Trophoblast cell (in vitro differentiated cells and primary cell): ENCODE measurements around the gene CFAP97D2.
A peak's percentile ranks its signal among the peaks of the same experiment; 100 is the strongest.

Source experiments
- DNase-seq, 2 donors: peaks; one replicate each; pipeline ENCODE4 v3.0.0-alpha.2; 2016
- H2AFZ ChIP-seq: 2 replicates; pipeline ENCODE4 v1.6.1; 2013; ENCODE audit warnings: low read length, moderate library complexity, mild to moderate bottlenecking; ENCODE audit not compliant: insufficient read depth, poor library complexity
- H2AK5ac ChIP-seq: 2 replicates; pipeline ENCODE4 v1.6.1; 2013; ENCODE audit warnings: mild to moderate bottlenecking, low read length
- H2BK120ac ChIP-seq: 2 replicates; pipeline ENCODE4 v1.6.1; 2013; ENCODE audit warnings: low read length, mild to moderate bottlenecking, moderate library complexity; ENCODE audit not compliant: insufficient read depth, poor library complexity
- H2BK12ac ChIP-seq: 2 replicates; pipeline ENCODE4 v1.6.1; 2013; ENCODE audit warnings: mild to moderate bottlenecking, low read length, moderate library complexity
- H2BK5ac ChIP-seq: 2 replicates; pipeline ENCODE4 v1.6.1; 2013; ENCODE audit warnings: low read length, low read depth, moderate library complexity, mild to moderate bottlenecking; ENCODE audit not compliant: poor library complexity
- H3K14ac ChIP-seq: 2 replicates; pipeline ENCODE4 v1.6.1; 2013; ENCODE audit warnings: mild to moderate bottlenecking, low read length
- H3K18ac ChIP-seq: 2 replicates; pipeline ENCODE4 v1.6.1; 2013; ENCODE audit warnings: mild to moderate bottlenecking, low read length
- H3K23ac ChIP-seq: 2 replicates; pipeline ENCODE4 v1.6.1; 2013; ENCODE audit warnings: low read length
- H3K27ac ChIP-seq: 2 replicates; pipeline ENCODE4 v1.5.1; 2013; ENCODE audit warnings: low read depth, mild to moderate bottlenecking, inconsistent platforms, low read length, moderate library complexity
- H3K27me3 ChIP-seq: 2 replicates; pipeline ENCODE4 v1.6.1; 2013; ENCODE audit warnings: inconsistent platforms, mild to moderate bottlenecking, low read length, moderate library complexity; ENCODE audit not compliant: insufficient read depth
- H3K36me3 ChIP-seq, 2 experiments: 1 replicate in 1 of 2; 2 replicates in 1 of 2; pipeline ENCODE4 v1.6.1; 2013; ENCODE audit warnings: low read length in 2 of 2, mild to moderate bottlenecking in 2 of 2, moderate library complexity in 1 of 2; ENCODE audit not compliant: insufficient read depth in 2 of 2, control insufficient read depth in 1 of 2
- H3K4ac ChIP-seq: 2 replicates; pipeline ENCODE4 v1.6.1; 2013; ENCODE audit warnings: low read depth, mild to moderate bottlenecking, low read length, moderate library complexity
- H3K4me1 ChIP-seq, 2 experiments: 1 replicate in 1 of 2; 2 replicates in 1 of 2; pipeline ENCODE4 v1.6.1; 2013; ENCODE audit warnings: low read length in 2 of 2, mild to moderate bottlenecking in 2 of 2, moderate library complexity in 1 of 2; ENCODE audit not compliant: insufficient read depth in 2 of 2, control insufficient read depth in 1 of 2
- H3K4me2 ChIP-seq: 2 replicates; pipeline ENCODE4 v1.6.1; 2013; ENCODE audit warnings: inconsistent platforms, mild to moderate bottlenecking, low read length, moderate library complexity
- H3K4me3 ChIP-seq: 2 replicates; pipeline ENCODE4 v1.5.1; 2013; ENCODE audit warnings: mild to moderate bottlenecking, low read depth, low read length, inconsistent platforms
- H3K79me1 ChIP-seq: one replicate; pipeline ENCODE4 v1.6.1; 2013; ENCODE audit warnings: low read length
- H3K79me2 ChIP-seq: 2 replicates; pipeline ENCODE4 v1.6.1; 2013; ENCODE audit warnings: low read length, mild to moderate bottlenecking; ENCODE audit not compliant: control insufficient read depth, insufficient read depth, poor library complexity
- H3K9ac ChIP-seq: 2 replicates; pipeline ENCODE4 v1.6.1; 2013; ENCODE audit warnings: mild to moderate bottlenecking, low read length
- H3K9me3 ChIP-seq: 2 replicates; pipeline ENCODE4 v1.6.1; 2013; ENCODE audit warnings: low read depth, mild to moderate bottlenecking, control low read depth, inconsistent platforms, low read length; ENCODE audit not compliant: insufficient read depth
- H4K12ac ChIP-seq: 2 replicates; pipeline ENCODE4 v1.6.1; 2013; ENCODE audit warnings: low read depth, mild to moderate bottlenecking, low read length, moderate library complexity
- H4K8ac ChIP-seq: 2 replicates; pipeline ENCODE4 v1.6.1; 2013; ENCODE audit warnings: low read depth, mild to moderate bottlenecking, low read length, moderate library complexity
- H4K91ac ChIP-seq: one replicate; pipeline ENCODE4 v1.6.1; 2013; ENCODE audit warnings: low read depth, mild to moderate bottlenecking, low read length, moderate library complexity
- WGBS: extraction: QIAGEN DNeasy Blood & Tissue Kit; methylation state at CpG from one replicate; pipeline ENCODE4 v1.1.7; 2013; ENCODE audit warnings: missing lambda C conversion rate; ENCODE audit not compliant: insufficient read length, insufficient coverage; ENCODE audit errors: extremely low coverage; 5-methylcytosine and 5-hydroxymethylcytosine counted together

Gene CFAP97D2

GRCh38 chr13:114208134-114208533 lies 29.1 kb downstream of the CFAP97D2 start:
- no peak overlapping the region for H2BK12ac ChIP-seq
- no peak overlapping the region for H4K8ac ChIP-seq
- no peaks in the 10 kb centered on the region for H3K79me1 ChIP-seq
- H2BK120ac ChIP-seq = no peak overlapping the region
- no peak overlapping the region for H3K4ac ChIP-seq
- H3K9ac ChIP-seq = no peak overlapping the region
- H3K23ac ChIP-seq = no peak overlapping the region
- no peaks in the 10 kb centered on the region for H3K27me3 ChIP-seq
- no peak overlapping the region for H3K27ac ChIP-seq
- H3K36me3 ChIP-seq = no peaks in the 10 kb centered on the region
- WGBS = no CpG with 5 or more reads among the region's 6 CpGs
- no peak overlapping the region for H3K18ac ChIP-seq
- H2AFZ ChIP-seq = no peak overlapping the region
- no peak for DNase-seq
- no peak overlapping the region for H3K4me2 ChIP-seq
- no peak overlapping the region for H2AK5ac ChIP-seq
- no peaks in the 10 kb centered on the region for H3K79me2 ChIP-seq
- H3K9me3 ChIP-seq = peaks cover 11% of the 10 kb centered on the region
- H4K91ac ChIP-seq = no peak overlapping the region
- no peak overlapping the region for H2BK5ac ChIP-seq
- H3K4me3 ChIP-seq = no peak overlapping the region
- no peak overlapping the region for H3K14ac ChIP-seq
- H4K12ac ChIP-seq = no peak overlapping the region
- H3K4me1 ChIP-seq = no peaks in the 10 kb centered on the region

GRCh38 chr13:114211446-114212157 lies 32.5 kb downstream of the CFAP97D2 start:
- Histone ChIP-seq H3K4me1 (no peaks in the 10 kb centered on the region), H3K18ac (no peak overlapping the region), H4K12ac (no peak overlapping the region), H2BK5ac (no peak overlapping the region), H3K4ac (no peak overlapping the region), H3K4me2 (no peak overlapping the region), H3K36me3 (no peaks in the 10 kb centered on the region), H3K79me2 (no peaks in the 10 kb centered on the region), H3K4me3 (no peak overlapping the region), H4K91ac (no peak overlapping the region), H4K8ac (no peak overlapping the region), H2AFZ (no peak overlapping the region), H3K9me3 (peaks cover 11% of the 10 kb centered on the region), H3K14ac (no peak overlapping the region), H3K27ac (no peak overlapping the region), H3K27me3 (no peaks in the 10 kb centered on the region), H2BK120ac (no peak overlapping the region), H3K23ac (no peak overlapping the region), H3K79me1 (no peaks in the 10 kb centered on the region), H2AK5ac (no peak overlapping the region), H3K9ac (no peak overlapping the region), H2BK12ac (no peak overlapping the region)
- WGBS = no CpG with 5 or more reads among the region's 26 CpGs
- peak; percentile 20 to 32 for DNase-seq

- no peak overlapping the region for H3K23ac ChIP-seq
- no peak overlapping the region for H4K91ac ChIP-seq
- no CpG with 5 or more reads among the region's 6 CpGs for WGBS
- no peak overlapping the region for H4K12ac ChIP-seq
- no peak overlapping the region for H3K18ac ChIP-seq
- no peak overlapping the region for H3K4me3 ChIP-seq
- no peak overlapping the region for H2AFZ ChIP-seq
- no peak overlapping the region for H2BK120ac ChIP-seq
- no peak overlapping the region for H2AK5ac ChIP-seq
- no peak overlapping the region for H2BK12ac ChIP-seq
- no peak overlapping the region for H3K27ac ChIP-seq
- H3K9ac ChIP-seq = no peak overlapping the region
- H4K8ac ChIP-seq = no peak overlapping the region
- no peak overlapping the region for H2BK5ac ChIP-seq
- no peak overlapping the region for H3K4ac ChIP-seq
- no peaks in the 10 kb centered on the region for H3K36me3 ChIP-seq
- peak in 1 of 2 donors; percentile 60 for DNase-seq
- H3K4me1 ChIP-seq = no peaks in the 10 kb centered on the region
- peaks cover 6% of the 10 kb centered on the region for H3K9me3 ChIP-seq
- H3K79me1 ChIP-seq = no peaks in the 10 kb centered on the region
- no peak overlapping the region for H3K14ac ChIP-seq
- no peaks in the 10 kb centered on the region for H3K27me3 ChIP-seq
- H3K79me2 ChIP-seq = no peaks in the 10 kb centered on the region
- H3K4me2 ChIP-seq = no peak overlapping the region
These were observed 33.1 kb downstream of the CFAP97D2 start for GRCh38 chr13:114212158-114212495.

- no peak for DNase-seq
- Histone ChIP-seq H3K36me3 (no peaks in the 10 kb centered on the region), H4K8ac (no peak overlapping the region), H3K23ac (no peak overlapping the region), H3K4ac (no peak overlapping the region), H3K27me3 (no peaks in the 10 kb centered on the region), H3K4me3 (no peak overlapping the region), H2AFZ (no peak overlapping the region), H2BK12ac (no peak overlapping the region), H3K9ac (no peak overlapping the region), H3K79me1 (no peaks in the 10 kb centered on the region), H2BK5ac (no peak overlapping the region), H3K14ac (no peak overlapping the region), H2BK120ac (no peak overlapping the region), H3K4me1 (no peaks in the 10 kb centered on the region), H3K9me3 (peaks cover 1% of the 10 kb centered on the region), H3K79me2 (no peaks in the 10 kb centered on the region), H4K12ac (no peak overlapping the region), H3K18ac (no peak overlapping the region), H2AK5ac (no peak overlapping the region), H3K27ac (no peak overlapping the region), H4K91ac (no peak overlapping the region), H3K4me2 (no peak overlapping the region)
- WGBS = no CpG with 5 or more reads among the region's 7 CpGs
These were observed 34.9 kb downstream of the CFAP97D2 start for GRCh38 chr13:114213980-114214379.
